ENCODE measurements around the gene ADAMTS9. TPM values are rescaled to one million over a fixed set of nuclear protein-coding genes. Genes with fewer than 3 reads are reported as not detected.

ADAMTS9 gene
- total and polyA plus RNA-seq, 2 of the 13 experiments (the other 11 are each of a cell fraction or from before 2014, with no cell fraction given): 0.02 to 0.09 TPM

DNA sequence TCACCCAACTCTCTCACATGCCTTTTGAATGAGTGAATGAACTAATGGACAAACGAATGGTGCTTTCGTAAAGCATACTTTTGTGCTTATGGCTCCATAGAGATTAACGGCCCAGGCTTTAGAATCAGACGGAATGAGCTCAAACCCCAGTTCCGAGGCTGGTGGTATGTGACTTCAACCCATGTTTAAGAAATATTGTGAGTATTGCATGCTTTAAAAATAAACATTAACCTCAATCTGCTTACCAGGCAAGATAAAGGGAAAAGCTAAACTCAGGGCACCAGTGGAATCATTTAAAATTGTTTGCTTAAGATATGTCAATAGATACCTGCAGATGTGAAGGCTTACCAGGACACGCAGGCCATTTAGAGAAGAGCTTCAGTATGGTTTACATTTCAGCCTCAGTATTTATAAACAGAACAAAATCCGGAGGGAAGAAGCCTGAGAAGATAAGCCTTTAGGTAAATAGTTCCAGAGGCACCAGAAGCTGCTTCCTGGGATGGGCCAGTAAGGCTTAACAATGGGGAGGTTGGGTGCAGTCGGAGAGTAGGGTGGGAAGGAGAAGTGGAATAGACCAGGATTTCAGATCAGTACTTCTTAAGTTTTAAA is 186.4 kb downstream of the ADAMTS9 start:
- Histone ChIP-seq H2AFZ (ENCODE audit: low read length) (no peak overlapping the region), H3K27me3 (ENCODE audit: control insufficient read depth in 1 of 2, insufficient read depth in 2 of 2, low read length in 2 of 2) (peaks cover 2 to 50% of the 10 kb centered on the region in 2 experiments; a peak in 4 of 5 replicates), H3K4me1 (ENCODE audit: insufficient read depth, low read length) (peaks cover 59% of the 10 kb centered on the region), H4K20me1 (ENCODE audit: insufficient read depth, low read length) (no peaks in the 10 kb centered on the region), H3K79me2 (ENCODE audit: insufficient read depth, low read length) (no peaks in the 10 kb centered on the region), H3K4me2 (ENCODE audit: low read depth, low read length) (peak overlapping the region; percentile 57), H3K4me3 (replicated peaks in 1 of 3; ENCODE audit: insufficient read depth in 1 of 3, low read depth in 2 of 3, low read length in 3 of 3) (peak overlapping the region in 1 of 3 experiments; percentile 18; a peak in 1 of 6 replicates), H3K9me3 (ENCODE audit: low read length) (no peaks in the 10 kb centered on the region), H3K9ac (ENCODE audit: insufficient read depth, low read depth, low read length) (no peak overlapping the region; the same call in 1 of the 2 replicates), H3K27ac (ENCODE audit: extremely low read length, insufficient read depth, low read length) (peak overlapping the region; percentile 48), H3K36me3 (replicated peaks in 1 of 2; ENCODE audit: control insufficient read depth in 1 of 2, insufficient read depth in 2 of 2, low read length in 2 of 2) (no peaks in the 10 kb centered on the region)
- in situ Hi-C loops (cut with HindIII; ENCODE audit: extremely low pct_ligation_motif_present, low pct_unique_long_range_greater_than_20kb): no loop called here
- ATAC-seq: peak; percentile 96
- intact Hi-C loops (cut with micrococcal nuclease; ENCODE audit: unreplicated experiment): loop anchor here (1.0 kb wide), 1 partner anchor 32 kb away; no protein-coding TSS in a partner anchor
- ChIA-PET CTCF (ENCODE audit: low intra/inter-chr PET ratio, low total read pairs) (no interaction called here), POLR2A (no interaction called here)
- BruUV-seq (replicated peaks): no TSS peak
- FAIRE-seq: peak; percentile 87
- peak; percentile 97 for DNase-seq (ENCODE audit: low spot score)
- WGBS (ENCODE audit: low lambda C conversion rate): 1% methylated on average over 8 of the region's 8 CpGs
- TF ChIP-seq, protein P1, sequence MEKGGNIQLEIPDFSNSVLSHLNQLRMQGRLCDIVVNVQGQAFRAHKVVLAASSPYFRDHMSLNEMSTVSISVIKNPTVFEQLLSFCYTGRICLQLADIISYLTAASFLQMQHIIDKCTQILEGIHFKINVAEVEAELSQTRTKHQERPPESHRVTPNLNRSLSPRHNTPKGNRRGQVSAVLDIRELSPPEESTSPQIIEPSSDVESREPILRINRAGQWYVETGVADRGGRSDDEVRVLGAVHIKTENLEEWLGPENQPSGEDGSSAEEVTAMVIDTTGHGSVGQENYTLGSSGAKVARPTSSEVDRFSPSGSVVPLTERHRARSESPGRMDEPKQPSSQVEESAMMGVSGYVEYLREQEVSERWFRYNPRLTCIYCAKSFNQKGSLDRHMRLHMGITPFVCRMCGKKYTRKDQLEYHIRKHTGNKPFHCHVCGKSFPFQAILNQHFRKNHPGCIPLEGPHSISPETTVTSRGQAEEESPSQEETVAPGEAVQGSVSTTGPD (CRISPR knock-in tag; IDR thresholded peaks at IDR 0.05): peak; percentile 62; the same call in 1 of the 2 replicates
- TF ChIP-seq ZNF234 (CRISPR knock-in tag; conservative IDR thresholded peaks at IDR 0.05): no peak
- no peak for TF ChIP-seq ZZZ3 (CRISPR knock-in tag; IDR thresholded peaks at IDR 0.05; ENCODE audit: borderline replicate concordance)
- TF ChIP-seq ZMYM3 (CRISPR knock-in tag; IDR thresholded peaks at IDR 0.05): 0 out of 2 replicates have a peak, but pooled peaks have one; percentile 51
- TF ChIP-seq, protein P2, sequence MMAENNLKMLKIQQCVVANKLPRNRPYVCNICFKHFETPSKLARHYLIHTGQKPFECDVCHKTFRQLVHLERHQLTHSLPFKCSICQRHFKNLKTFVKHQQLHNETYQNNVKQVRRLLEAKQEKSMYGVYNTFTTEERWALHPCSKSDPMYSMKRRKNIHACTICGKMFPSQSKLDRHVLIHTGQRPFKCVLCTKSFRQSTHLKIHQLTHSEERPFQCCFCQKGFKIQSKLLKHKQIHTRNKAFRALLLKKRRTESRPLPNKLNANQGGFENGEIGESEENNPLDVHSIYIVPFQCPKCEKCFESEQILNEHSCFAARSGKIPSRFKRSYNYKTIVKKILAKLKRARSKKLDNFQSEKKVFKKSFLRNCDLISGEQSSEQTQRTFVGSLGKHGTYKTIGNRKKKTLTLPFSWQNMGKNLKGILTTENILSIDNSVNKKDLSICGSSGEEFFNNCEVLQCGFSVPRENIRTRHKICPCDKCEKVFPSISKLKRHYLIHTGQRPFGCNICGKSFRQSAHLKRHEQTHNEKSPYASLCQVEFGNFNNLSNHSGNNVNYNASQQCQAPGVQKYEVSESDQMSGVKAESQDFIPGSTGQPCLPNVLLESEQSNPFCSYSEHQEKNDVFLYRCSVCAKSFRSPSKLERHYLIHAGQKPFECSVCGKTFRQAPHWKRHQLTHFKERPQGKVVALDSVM (CRISPR knock-in tag; IDR thresholded peaks at IDR 0.05): 0 out of 2 replicates have a peak, but pooled peaks have one; percentile 17
- TF ChIP-seq IRX3 (CRISPR knock-in tag; IDR thresholded peaks at IDR 0.05; ENCODE audit: borderline replicate concordance, low read depth): no peak
- TF ChIP-seq ZNF543 (CRISPR knock-in tag; IDR thresholded peaks at IDR 0.05): no peak
- TF ChIP-seq ZNF816 (CRISPR knock-in tag; IDR thresholded peaks at IDR 0.05; ENCODE audit: borderline replicate concordance): no peak; the same call in 1 of the 2 replicates
- peak; percentile 72 for TF ChIP-seq RCOR2 (CRISPR knock-in tag; IDR thresholded peaks at IDR 0.05)
- TF ChIP-seq TCF7 (IDR thresholded peaks at IDR 0.05; ENCODE audit: low read depth): peak; percentile 90
- TF ChIP-seq ZFP1 (CRISPR knock-in tag; IDR thresholded peaks at IDR 0.05): 0 out of 2 replicates have a peak, but pooled peaks have one; percentile 56
- TF ChIP-seq ZNF564 (CRISPR knock-in tag; IDR thresholded peaks at IDR 0.05): no peak
- TF ChIP-seq, protein P3, sequence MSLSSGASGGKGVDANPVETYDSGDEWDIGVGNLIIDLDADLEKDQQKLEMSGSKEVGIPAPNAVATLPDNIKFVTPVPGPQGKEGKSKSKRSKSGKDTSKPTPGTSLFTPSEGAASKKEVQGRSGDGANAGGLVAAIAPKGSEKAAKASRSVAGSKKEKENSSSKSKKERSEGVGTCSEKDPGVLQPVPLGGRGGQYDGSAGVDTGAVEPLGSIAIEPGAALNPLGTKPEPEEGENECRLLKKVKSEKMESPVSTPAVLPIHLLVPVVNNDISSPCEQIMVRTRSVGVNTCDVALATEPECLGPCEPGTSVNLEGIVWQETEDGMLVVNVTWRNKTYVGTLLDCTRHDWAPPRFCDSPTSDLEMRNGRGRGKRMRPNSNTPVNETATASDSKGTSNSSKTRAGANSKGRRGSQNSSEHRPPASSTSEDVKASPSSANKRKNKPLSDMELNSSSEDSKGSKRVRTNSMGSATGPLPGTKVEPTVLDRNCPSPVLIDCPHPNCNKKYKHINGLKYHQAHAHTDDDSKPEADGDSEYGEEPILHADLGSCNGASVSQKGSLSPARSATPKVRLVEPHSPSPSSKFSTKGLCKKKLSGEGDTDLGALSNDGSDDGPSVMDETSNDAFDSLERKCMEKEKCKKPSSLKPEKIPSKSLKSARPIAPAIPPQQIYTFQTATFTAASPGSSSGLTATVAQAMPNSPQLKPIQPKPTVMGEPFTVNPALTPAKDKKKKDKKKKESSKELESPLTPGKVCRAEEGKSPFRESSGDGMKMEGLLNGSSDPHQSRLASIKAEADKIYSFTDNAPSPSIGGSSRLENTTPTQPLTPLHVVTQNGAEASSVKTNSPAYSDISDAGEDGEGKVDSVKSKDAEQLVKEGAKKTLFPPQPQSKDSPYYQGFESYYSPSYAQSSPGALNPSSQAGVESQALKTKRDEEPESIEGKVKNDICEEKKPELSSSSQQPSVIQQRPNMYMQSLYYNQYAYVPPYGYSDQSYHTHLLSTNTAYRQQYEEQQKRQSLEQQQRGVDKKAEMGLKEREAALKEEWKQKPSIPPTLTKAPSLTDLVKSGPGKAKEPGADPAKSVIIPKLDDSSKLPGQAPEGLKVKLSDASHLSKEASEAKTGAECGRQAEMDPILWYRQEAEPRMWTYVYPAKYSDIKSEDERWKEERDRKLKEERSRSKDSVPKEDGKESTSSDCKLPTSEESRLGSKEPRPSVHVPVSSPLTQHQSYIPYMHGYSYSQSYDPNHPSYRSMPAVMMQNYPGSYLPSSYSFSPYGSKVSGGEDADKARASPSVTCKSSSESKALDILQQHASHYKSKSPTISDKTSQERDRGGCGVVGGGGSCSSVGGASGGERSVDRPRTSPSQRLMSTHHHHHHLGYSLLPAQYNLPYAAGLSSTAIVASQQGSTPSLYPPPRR (CRISPR knock-in tag; IDR thresholded peaks at IDR 0.05; ENCODE audit: borderline replicate concordance): peak; percentile 98
- peak; percentile 75; the same call in 1 of the 2 replicates for TF ChIP-seq NR2F2 (IDR thresholded peaks at IDR 0.05; ENCODE audit: borderline replicate concordance, low read depth)
- peak; percentile 38; the same call in 1 of the 2 replicates for TF ChIP-seq GZF1 (CRISPR knock-in tag; IDR thresholded peaks at IDR 0.05)
